ENCODE results near the gene HNRNPDL. TPM values are rescaled to one million over a fixed set of nuclear protein-coding genes. Genes with fewer than 3 reads are reported as not detected.
"Not testable (repeated sequence)": the region's sequence is repeated elsewhere in the genome, so short reads cannot be mapped to it uniquely, and the experiment has no call there.

Gene HNRNPDL
- total RNA-seq, 2 donors from 2014 or later, result 78.1 to 156 TPM

- intact Hi-C loops (cut with DNase I), result no loop called here
- ATAC-seq (no peak), DNase-seq (no peak)
Observed at GRCh38 chr4:82402196-82402775, 28.0 kb downstream of the HNRNPDL start.

GRCh38 chr4:82401600-82401999 is 28.7 kb downstream of the HNRNPDL start:
- DNase-seq (no peak), ATAC-seq (no peak)
- intact Hi-C loops (cut with DNase I), result no loop called here

- intact Hi-C loops (cut with DNase I), result no loop called here
- DNase-seq, result no peak
- no peak for ATAC-seq
Observed at GRCh38 chr4:82398263-82398662, 32.0 kb downstream of the HNRNPDL start.

- ATAC-seq (no peak), DNase-seq (no peak)
- intact Hi-C loops (cut with DNase I), result no loop called here
Observed at GRCh38 chr4:82397527-82397926, 32.7 kb downstream of the HNRNPDL start.

- intact Hi-C loops (cut with DNase I), result no loop called here
- DNase-seq (no peak), ATAC-seq (no peak)
Observed at GRCh38 chr4:82394896-82395295, 35.4 kb downstream of the HNRNPDL start.

- ATAC-seq; DNase-seq; intact Hi-C loops (cut with DNase I): not testable (repeated sequence)
Observed at GRCh38 chr4:82390061-82390460, 40.2 kb downstream of the HNRNPDL start.

- peak; percentile 53 to 67 for ATAC-seq
- intact Hi-C loops (cut with DNase I), result no loop called here
- DNase-seq, result no peak
Observed at GRCh38 chr4:82388405-82388804, 41.9 kb downstream of the HNRNPDL start.

GRCh38 chr4:82386312-82386711 is 44.0 kb downstream of the HNRNPDL start:
- ATAC-seq; intact Hi-C loops (cut with DNase I); DNase-seq: not testable (repeated sequence)

- intact Hi-C loops (cut with DNase I), result loop anchor here in 1 of 2 donors (5.0 kb wide), 1 partner anchor 45 kb away; no protein-coding TSS in a partner anchor
- ATAC-seq, result no peak
- DNase-seq, result no peak
Observed at GRCh38 chr4:82382751-82383150, 47.5 kb downstream of the HNRNPDL start.

- intact Hi-C loops (cut with DNase I), result loop anchor here in 1 of 2 donors (5.0 kb wide), 1 partner anchor 46 kb away; no protein-coding TSS in a partner anchor
- DNase-seq (no peak), ATAC-seq (peak in 1 of 2 donors; percentile 32)
Observed at GRCh38 chr4:82381661-82382296, 48.5 kb downstream of the HNRNPDL start.

GRCh38 chr4:82381235-82381634 is 49.0 kb downstream of the HNRNPDL start:
- ATAC-seq (peak; percentile 11 to 47), DNase-seq (no peak)
- intact Hi-C loops (cut with DNase I), result loop anchor here in 1 of 2 donors (5.0 kb wide), 1 partner anchor 46 kb away; no protein-coding TSS in a partner anchor

GRCh38 chr4:82380831-82381230 is 49.4 kb downstream of the HNRNPDL start:
- intact Hi-C loops (cut with DNase I), result loop anchor here in 1 of 2 donors (5.0 kb wide), 1 partner anchor 46 kb away; no protein-coding TSS in a partner anchor
- no peak for ATAC-seq
- no peak for DNase-seq

GRCh38 chr4:82380344-82380743 is 49.9 kb downstream of the HNRNPDL start:
- DNase-seq (peak; percentile 54), ATAC-seq (peak; percentile 93 to 95)
- intact Hi-C loops (cut with DNase I), result loop anchor here in 1 of 2 donors (5.0 kb wide), 1 partner anchor 47 kb away; no protein-coding TSS in a partner anchor

- intact Hi-C loops (cut with DNase I), result loop anchor here in 1 of 2 donors (2.0 kb wide), 1 partner anchor 47 kb away; no protein-coding TSS in a partner anchor
- no peak for ATAC-seq
Observed at GRCh38 chr4:82376109-82376508, 54.2 kb downstream of the HNRNPDL start.

GRCh38 chr4:82373816-82374625 is 56.2 kb downstream of the HNRNPDL start, which contains the start of gene HNRNPD:
TSS of gene HNRNPD (minus strand) at chr4:82373991. CDS start at chr4:82373678, 313 bp downstream.
- DNase-seq (peak; percentile 99), ATAC-seq (peak; percentile 93 to 94)
- intact Hi-C loops (cut with DNase I), result loop anchor here in 1 of 2 donors (2.0 kb wide), 1 partner anchor 55 kb away; no protein-coding TSS in a partner anchor

More at GRCh38 chr4:82376109-82376508, 54.2 kb downstream of the HNRNPDL start:
- DNase-seq, result no peak

GRCh38 chr4:82373486-82373815 is 56.8 kb downstream of the HNRNPDL start:
- no peak for DNase-seq
- intact Hi-C loops (cut with DNase I), result no loop called here
- peak; percentile 8 to 17 for ATAC-seq

Data from left cardiac atrium (tissue), 4 donors.